ENCODE results near the gene TAS2R40.

Gene TAS2R40

GRCh38 chr7:143229054-143229790 lies 7.4 kb downstream of the TAS2R40 start:
- DNase-seq (ENCODE audit: low spot score): no peak
- no peak for TF ChIP-seq CTCF (conservative IDR thresholded peaks at IDR 0.05; ENCODE audit: low read depth)
- POLR2A ChIA-PET (ENCODE audit: low non-redundant PET): no interaction called here
- no peak overlapping the region for H3K27ac ChIP-seq
- CTCF ChIA-PET: no interaction called here

GRCh38 chr7:143230602-143231457 lies 9.0 kb downstream of the TAS2R40 start:
- no peak for TF ChIP-seq CTCF (conservative IDR thresholded peaks at IDR 0.05; ENCODE audit: low read depth)

GRCh38 chr7:143233816-143234532 lies 12.1 kb downstream of the TAS2R40 start:
- CTCF ChIA-PET: interaction anchor here (0.6 to 0.7 kb wide), 2 partner anchors 504 to 1512 kb away, joined by 3 to 4 read pairs; no protein-coding TSS in a partner anchor
- no peak for TF ChIP-seq CTCF (conservative IDR thresholded peaks at IDR 0.05; ENCODE audit: low read depth)
- no peak overlapping the region for H3K27ac ChIP-seq
- no peak for DNase-seq (ENCODE audit: low spot score)
- POLR2A ChIA-PET (ENCODE audit: low non-redundant PET): no interaction called here

More at GRCh38 chr7:143230602-143231457, 9.0 kb downstream of the TAS2R40 start:
- POLR2A ChIA-PET (ENCODE audit: low non-redundant PET): no interaction called here
- CTCF ChIA-PET: no interaction called here
- no peak for DNase-seq (ENCODE audit: low spot score)
- H3K27ac ChIP-seq: no peak overlapping the region

- no peak for DNase-seq (ENCODE audit: low spot score)
- POLR2A ChIA-PET (ENCODE audit: low non-redundant PET): no interaction called here
- no peak overlapping the region for H3K27ac ChIP-seq
- no peak for TF ChIP-seq CTCF (conservative IDR thresholded peaks at IDR 0.05; ENCODE audit: low read depth)
- CTCF ChIA-PET: interaction anchor here (0.7 kb wide), 1 partner anchor 503 kb away, joined by 4 read pairs; no protein-coding TSS in a partner anchor
Observed at GRCh38 chr7:143234533-143234875, 12.7 kb downstream of the TAS2R40 start.

- no peak for TF ChIP-seq CTCF (conservative IDR thresholded peaks at IDR 0.05; ENCODE audit: low read depth)
- ChIA-PET CTCF (no interaction called here), POLR2A (ENCODE audit: low non-redundant PET) (no interaction called here)
- no peak for DNase-seq (ENCODE audit: low spot score)
- no peak overlapping the region for H3K27ac ChIP-seq
Observed at GRCh38 chr7:143235561-143235960, 13.7 kb downstream of the TAS2R40 start.

- no peak overlapping the region for H3K27ac ChIP-seq
- DNase-seq (ENCODE audit: low spot score): no peak
- ChIA-PET POLR2A (ENCODE audit: low non-redundant PET) (no interaction called here), CTCF (no interaction called here)
- no peak for TF ChIP-seq CTCF (conservative IDR thresholded peaks at IDR 0.05; ENCODE audit: low read depth)
Observed at GRCh38 chr7:143236408-143236990, 14.7 kb downstream of the TAS2R40 start.

All from RWPE1 (cell line).